IMR-90 (cell line): ENCODE data around the gene FSIP2. TPM values are rescaled to one million over a fixed set of nuclear protein-coding genes. Genes with fewer than 3 reads are reported as not detected.

Source experiments
- ATAC-seq: fragments of 200-7000 bp; cut with Tn5 transposase; 2 replicates; pipeline ENCODE4 v1.9.1; 2020; ENCODE audit warnings: low read depth, mild to moderate bottlenecking, moderate library complexity
- BruUV-seq: library from RNA; stranded (reverse); fragments of 400-500 nt; replicated peaks from 2 replicates; lab custom pipeline; 2021; lab: Mats Ljungman, UMichigan
- CTCF ChIA-PET: fragments of 300-600 bp; formaldehyde crosslinking; extraction: SDS; loops from one replicate; lab custom pipeline; 2021; ENCODE audit warnings: antibody characterized with exemption; lab: Yijun Ruan, JAX
- POLR2A ChIA-PET: fragments of 300-600 bp; sonication (Branson Sonifier 250); formaldehyde crosslinking; loops from one replicate; lab custom pipeline; 2022; ENCODE audit warnings: antibody characterized with exemption; ENCODE audit not compliant: unreplicated experiment; lab: Charles Lee
- DNase-seq: peaks from one replicate; pipeline ENCODE4 v3.0.0; 2013
- H2AFZ ChIP-seq: replicated peaks from 2 replicates; pipeline ENCODE3; 2013; ENCODE audit warnings: low read length, mild to moderate bottlenecking; ENCODE audit not compliant: poor library complexity
- H2AK5ac ChIP-seq: 2 replicates; pipeline ENCODE4 v1.6.1; 2013; ENCODE audit warnings: low read depth, low read length, inconsistent platforms
- H2AK9ac ChIP-seq: replicated peaks from 2 replicates; pipeline ENCODE3; 2013; ENCODE audit warnings: mild to moderate bottlenecking, low read depth, low read length, moderate library complexity; ENCODE audit not compliant: poor library complexity
- H2BK120ac ChIP-seq: 2 replicates; pipeline ENCODE4 v1.6.1; 2013; ENCODE audit warnings: low read depth, low read length, inconsistent platforms
- H2BK15ac ChIP-seq: 3 replicates; pipeline ENCODE4 v1.6.1; 2013; ENCODE audit warnings: low read depth, low read length, inconsistent platforms
- H2BK20ac ChIP-seq: 2 replicates; pipeline ENCODE4 v1.6.1; 2013; ENCODE audit warnings: low read depth, mild to moderate bottlenecking, inconsistent platforms, low read length, moderate library complexity
- H2BK5ac ChIP-seq: 2 replicates; pipeline ENCODE4 v1.6.1; 2013; ENCODE audit warnings: mild to moderate bottlenecking, low read depth, low read length, inconsistent platforms; ENCODE audit not compliant: poor library complexity, severe bottlenecking
- H3K14ac ChIP-seq: replicated peaks from 2 replicates; pipeline ENCODE4 v1.6.1; 2013; ENCODE audit warnings: low read depth, low read length, inconsistent platforms
- H3K18ac ChIP-seq: 2 replicates; pipeline ENCODE4 v1.6.1; 2013; ENCODE audit warnings: low read depth, low read length, control low read depth
- H3K23ac ChIP-seq: 2 replicates; pipeline ENCODE4 v1.6.1; 2013; ENCODE audit warnings: low read depth, low read length, inconsistent platforms
- H3K27ac ChIP-seq: 2 replicates; pipeline ENCODE4 v1.5.1; 2013; ENCODE audit warnings: mild to moderate bottlenecking, control low read depth, low read length; ENCODE audit not compliant: insufficient read depth
- H3K27me3 ChIP-seq: 2 replicates; pipeline ENCODE4 v1.6.1; 2013; ENCODE audit warnings: low read length; ENCODE audit not compliant: control insufficient read depth, insufficient read depth
- H3K36me3 ChIP-seq: 2 replicates; pipeline ENCODE4 v1.6.1; 2013; ENCODE audit warnings: low read length, mixed read lengths; ENCODE audit not compliant: control insufficient read depth, insufficient read depth
- H3K4ac ChIP-seq: 2 replicates; pipeline ENCODE4 v1.6.1; 2013; ENCODE audit warnings: low read depth, low read length, inconsistent platforms
- H3K4me1 ChIP-seq: 2 replicates; pipeline ENCODE4 v1.6.1; 2013; ENCODE audit warnings: low read length, mixed read lengths; ENCODE audit not compliant: control insufficient read depth, insufficient read depth
- H3K4me2 ChIP-seq: 2 replicates; pipeline ENCODE4 v1.6.1; 2013; ENCODE audit warnings: low read depth, mild to moderate bottlenecking, control low read depth, low read length, moderate library complexity
- H3K4me3 ChIP-seq: 2 replicates; pipeline ENCODE4 v1.5.1; 2013; ENCODE audit warnings: low read depth, mild to moderate bottlenecking, control low read depth, low read length, moderate library complexity; ENCODE audit not compliant: insufficient read depth
- H3K56ac ChIP-seq: 2 replicates; pipeline ENCODE4 v1.6.1; 2013; ENCODE audit warnings: low read length, inconsistent platforms; ENCODE audit not compliant: insufficient read depth; ENCODE audit errors: extremely low read depth
- H3K79me1 ChIP-seq, 2 experiments: 2 replicates each; pipeline ENCODE4 v1.6.1; 2013; ENCODE audit warnings: low read length in 2 of 2, inconsistent platforms in 1 of 2, low read depth in 1 of 2
- H3K9ac ChIP-seq: 2 replicates; pipeline ENCODE4 v1.6.1; 2013; ENCODE audit warnings: low read depth, low read length, control low read depth
- H3K9me1 ChIP-seq: 2 replicates; pipeline ENCODE4 v1.6.1; 2013; ENCODE audit warnings: low read length, inconsistent platforms; ENCODE audit not compliant: insufficient read depth
- H3K9me3 ChIP-seq: 2 replicates; pipeline ENCODE4 v1.6.1; 2013; ENCODE audit warnings: low read length; ENCODE audit not compliant: control insufficient read depth, insufficient read depth
- H4K20me1 ChIP-seq: 2 replicates; pipeline ENCODE4 v1.6.1; 2013; ENCODE audit warnings: low read length, inconsistent platforms; ENCODE audit not compliant: insufficient read depth
- H4K5ac ChIP-seq: 2 replicates; pipeline ENCODE4 v1.6.1; 2013; ENCODE audit warnings: mild to moderate bottlenecking, low read depth, low read length, control low read depth
- H4K8ac ChIP-seq, 2 experiments: 2 replicates each; pipeline ENCODE4 v1.6.1; 2013; ENCODE audit warnings: low read depth in 2 of 2, low read length in 2 of 2, control low read depth in 1 of 2, inconsistent platforms in 1 of 2
- H4K91ac ChIP-seq: 2 replicates; pipeline ENCODE4 v1.6.1; 2013; ENCODE audit warnings: low read depth, low read length, inconsistent platforms; ENCODE audit not compliant: insufficient read depth
- BHLHE40 ChIP-seq: fragments of 150-350 bp; IDR thresholded peaks from 2 replicates; pipeline ENCODE4 v1.6.1; 2016; ENCODE audit warnings: mild to moderate bottlenecking, low read depth, low read length
- CEBPB ChIP-seq: IDR thresholded peaks from 2 replicates; pipeline ENCODE4 v1.6.1; 2012; ENCODE audit warnings: low read depth, low read length, improper control_type of control experiment
- FOS ChIP-seq: fragments of 150-350 bp; IDR thresholded peaks from 2 replicates; pipeline ENCODE4 v1.6.1; 2016; ENCODE audit warnings: low read depth, low read length
- MAFK ChIP-seq: IDR thresholded peaks from 2 replicates; pipeline ENCODE4 v1.6.1; 2012; ENCODE audit warnings: low read depth, low read length, improper control_type of control experiment
- MAZ ChIP-seq: IDR thresholded peaks from 2 replicates; pipeline ENCODE4 v1.6.1; 2012; ENCODE audit warnings: low read depth, mild to moderate bottlenecking, low read length, improper control_type of control experiment, moderate library complexity, borderline replicate concordance
- POLR2A ChIP-seq: IDR thresholded peaks from 2 replicates; pipeline ENCODE4 v1.6.1; 2012; ENCODE audit warnings: mild to moderate bottlenecking, low read depth, low read length
- RAD21 ChIP-seq: IDR thresholded peaks from 2 replicates; pipeline ENCODE4 v1.6.1; 2012; ENCODE audit warnings: low read length, improper control_type of control experiment
- RCOR1 ChIP-seq: IDR thresholded peaks from 2 replicates; pipeline ENCODE4 v1.6.1; 2012; ENCODE audit warnings: mild to moderate bottlenecking, low read length, improper control_type of control experiment; ENCODE audit not compliant: insufficient replicate concordance
- RFX5 ChIP-seq: IDR thresholded peaks from 2 replicates; pipeline ENCODE4 v1.8.0; 2012; ENCODE audit warnings: low read depth, mild to moderate bottlenecking, low read length, moderate library complexity
- SMC3 ChIP-seq: fragments of 150-350 bp; IDR thresholded peaks from 2 replicates; pipeline ENCODE4 v1.6.1; 2016; ENCODE audit warnings: low read depth, mild to moderate bottlenecking, antibody characterized with exemption, low read length, moderate library complexity
- WGBS, 2 experiments: methylation state at CpG; one replicate each; pipeline versions ENCODE4 v1.1.5 to v1.1.7; 2013; ENCODE audit warnings: missing lambda C conversion rate in 2 of 2; ENCODE audit not compliant: insufficient read length in 1 of 2; ENCODE audit errors: extremely low coverage in 2 of 2; 5-methylcytosine and 5-hydroxymethylcytosine counted together
- dilution Hi-C: fragments of 300-500 bp; cut with HindIII; formaldehyde crosslinking; loops from one replicate; pipeline ENCODE4 v1.14.3; 2018; ENCODE audit warnings: low sequenced_read_pairs; ENCODE audit not compliant: unreplicated experiment
- in situ Hi-C: fragments of 300-500 bp; cut with MboI; formaldehyde crosslinking; loops from 3 replicates; pipeline ENCODE4 v1.14.3; 2019; ENCODE audit warnings: low sequenced_read_pairs, inconsistent platforms, mixed read lengths
- intact Hi-C: fragments of 100-400 bp; cut with micrococcal nuclease; formaldehyde crosslinking; loops from 2 replicates; pipeline ENCODE4 v1.10.0; 2022
- polyA plus RNA-seq, 3 experiments: library from polyadenylated mRNA; depleted of rRNA; stranded (reverse); fragments of >200 nt; gene quantifications; 2 replicates each; pipeline ENCODE4 v1.2.3, GENCODE V29; 2012; ENCODE audit warnings: low replicate concordance in 1 of 3
- total RNA-seq: library from RNA; depleted of rRNA; stranded (reverse); fragments of >200 nt; gene quantifications from 2 replicates; pipeline ENCODE4 v1.2.3, GENCODE V29; 2012
- TF ChIP-seq, protein P1 (sequence below): fragments of 150-350 bp; IDR thresholded peaks from 2 replicates; pipeline ENCODE4 v1.6.1; 2016; ENCODE audit warnings: low read depth, mild to moderate bottlenecking, low read length, moderate library complexity, borderline replicate concordance
- TF ChIP-seq, protein P2 (sequence below): conservative IDR thresholded peaks from 2 replicates; pipeline ENCODE4 v1.5.1; 2012; ENCODE audit warnings: mild to moderate bottlenecking, low read depth, low read length, improper control_type of control experiment

The FSIP2 gene
- total and polyA plus RNA-seq, 2 of the 4 experiments (the other 2 are of a cell fraction), result under 0.01 to 0.02 TPM

DNA sequence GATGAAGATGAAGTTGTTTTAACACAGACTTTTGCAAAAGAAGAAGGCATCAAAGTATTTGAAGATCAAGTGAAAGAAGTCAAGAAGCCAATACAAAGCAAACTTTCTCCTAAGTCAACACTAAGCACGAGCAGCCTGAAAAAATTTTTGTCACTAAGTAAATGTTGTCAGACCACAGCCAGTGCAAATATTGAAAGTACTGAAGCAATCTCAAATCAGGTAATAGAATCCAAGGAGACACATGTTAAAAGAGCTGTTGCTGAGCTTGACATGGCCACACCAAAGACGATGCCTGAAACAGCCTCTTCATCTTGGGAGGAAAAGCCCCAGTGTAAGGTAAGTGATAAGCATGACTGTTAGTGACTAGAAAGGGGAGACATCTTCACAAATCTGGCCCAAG is 75.1 kb downstream of the FSIP2 start:
- H2AK9ac ChIP-seq, result no peak overlapping the region
- peaks cover 8% of the 10 kb centered on the region for H3K9me3 ChIP-seq
- no peak overlapping the region for H3K9ac ChIP-seq
- no peaks in the 10 kb centered on the region for H3K36me3 ChIP-seq
- H3K4ac ChIP-seq, result no peak overlapping the region
- no peak overlapping the region for H2BK5ac ChIP-seq
- H3K4me2 ChIP-seq, result no peak overlapping the region
- no peak overlapping the region for H3K23ac ChIP-seq
- dilution Hi-C loops, result no loop called here
- no peak overlapping the region for H4K91ac ChIP-seq
- no peak overlapping the region for H4K5ac ChIP-seq
- no peaks in the 10 kb centered on the region for H3K4me1 ChIP-seq
- H3K27ac ChIP-seq, result no peak overlapping the region
- no peak overlapping the region for H2AFZ ChIP-seq
- ATAC-seq (no peak), DNase-seq (no peak)
- no peak overlapping the region for H3K18ac ChIP-seq
- no peak overlapping the region for H4K8ac ChIP-seq
- POLR2A ChIA-PET, result no interaction called here
- no peak overlapping the region for H3K4me3 ChIP-seq
- no peak overlapping the region for H2BK20ac ChIP-seq
- H3K27me3 ChIP-seq, result no peaks in the 10 kb centered on the region
- CTCF ChIA-PET, result no interaction called here
- H3K9me1 ChIP-seq, result no peaks in the 10 kb centered on the region
- H2AK5ac ChIP-seq, result no peak overlapping the region
- in situ Hi-C loops, result no loop called here
- intact Hi-C loops, result no loop called here
- TF ChIP-seq RFX5 (no peak), RAD21 (no peak), CEBPB (no peak), SMC3 (no peak), POLR2A (no peak), MAFK (no peak), FOS (no peak), RCOR1 (no peak), BHLHE40 (no peak), MAZ (no peak)
- TF ChIP-seq, protein P1, sequence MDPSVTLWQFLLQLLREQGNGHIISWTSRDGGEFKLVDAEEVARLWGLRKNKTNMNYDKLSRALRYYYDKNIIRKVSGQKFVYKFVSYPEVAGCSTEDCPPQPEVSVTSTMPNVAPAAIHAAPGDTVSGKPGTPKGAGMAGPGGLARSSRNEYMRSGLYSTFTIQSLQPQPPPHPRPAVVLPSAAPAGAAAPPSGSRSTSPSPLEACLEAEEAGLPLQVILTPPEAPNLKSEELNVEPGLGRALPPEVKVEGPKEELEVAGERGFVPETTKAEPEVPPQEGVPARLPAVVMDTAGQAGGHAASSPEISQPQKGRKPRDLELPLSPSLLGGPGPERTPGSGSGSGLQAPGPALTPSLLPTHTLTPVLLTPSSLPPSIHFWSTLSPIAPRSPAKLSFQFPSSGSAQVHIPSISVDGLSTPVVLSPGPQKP, result no peak
- TF ChIP-seq, protein P2, sequence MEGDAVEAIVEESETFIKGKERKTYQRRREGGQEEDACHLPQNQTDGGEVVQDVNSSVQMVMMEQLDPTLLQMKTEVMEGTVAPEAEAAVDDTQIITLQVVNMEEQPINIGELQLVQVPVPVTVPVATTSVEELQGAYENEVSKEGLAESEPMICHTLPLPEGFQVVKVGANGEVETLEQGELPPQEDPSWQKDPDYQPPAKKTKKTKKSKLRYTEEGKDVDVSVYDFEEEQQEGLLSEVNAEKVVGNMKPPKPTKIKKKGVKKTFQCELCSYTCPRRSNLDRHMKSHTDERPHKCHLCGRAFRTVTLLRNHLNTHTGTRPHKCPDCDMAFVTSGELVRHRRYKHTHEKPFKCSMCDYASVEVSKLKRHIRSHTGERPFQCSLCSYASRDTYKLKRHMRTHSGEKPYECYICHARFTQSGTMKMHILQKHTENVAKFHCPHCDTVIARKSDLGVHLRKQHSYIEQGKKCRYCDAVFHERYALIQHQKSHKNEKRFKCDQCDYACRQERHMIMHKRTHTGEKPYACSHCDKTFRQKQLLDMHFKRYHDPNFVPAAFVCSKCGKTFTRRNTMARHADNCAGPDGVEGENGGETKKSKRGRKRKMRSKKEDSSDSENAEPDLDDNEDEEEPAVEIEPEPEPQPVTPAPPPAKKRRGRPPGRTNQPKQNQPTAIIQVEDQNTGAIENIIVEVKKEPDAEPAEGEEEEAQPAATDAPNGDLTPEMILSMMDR, result no peak
- BruUV-seq, result no TSS peak
- no peaks in the 10 kb centered on the region for H4K20me1 ChIP-seq
- no peaks in the 10 kb centered on the region for H3K79me1 ChIP-seq
- H3K56ac ChIP-seq, result no peak overlapping the region
- no peak overlapping the region for H2BK120ac ChIP-seq
- H3K14ac ChIP-seq, result no peak overlapping the region
- H2BK15ac ChIP-seq, result no peak overlapping the region
- no CpG with 5 or more reads among the region's 2 CpGs for WGBS, 2 experiments
